ENCODE data around the gene ABRACL. TPM values are rescaled to one million over a fixed set of nuclear protein-coding genes. Genes with fewer than 3 reads are reported as not detected.

ABRACL gene
- polyA plus RNA-seq, 2 of the 4 experiments (the other 2 are of a cell fraction), result 40.3 to 63.3 TPM

DNA sequence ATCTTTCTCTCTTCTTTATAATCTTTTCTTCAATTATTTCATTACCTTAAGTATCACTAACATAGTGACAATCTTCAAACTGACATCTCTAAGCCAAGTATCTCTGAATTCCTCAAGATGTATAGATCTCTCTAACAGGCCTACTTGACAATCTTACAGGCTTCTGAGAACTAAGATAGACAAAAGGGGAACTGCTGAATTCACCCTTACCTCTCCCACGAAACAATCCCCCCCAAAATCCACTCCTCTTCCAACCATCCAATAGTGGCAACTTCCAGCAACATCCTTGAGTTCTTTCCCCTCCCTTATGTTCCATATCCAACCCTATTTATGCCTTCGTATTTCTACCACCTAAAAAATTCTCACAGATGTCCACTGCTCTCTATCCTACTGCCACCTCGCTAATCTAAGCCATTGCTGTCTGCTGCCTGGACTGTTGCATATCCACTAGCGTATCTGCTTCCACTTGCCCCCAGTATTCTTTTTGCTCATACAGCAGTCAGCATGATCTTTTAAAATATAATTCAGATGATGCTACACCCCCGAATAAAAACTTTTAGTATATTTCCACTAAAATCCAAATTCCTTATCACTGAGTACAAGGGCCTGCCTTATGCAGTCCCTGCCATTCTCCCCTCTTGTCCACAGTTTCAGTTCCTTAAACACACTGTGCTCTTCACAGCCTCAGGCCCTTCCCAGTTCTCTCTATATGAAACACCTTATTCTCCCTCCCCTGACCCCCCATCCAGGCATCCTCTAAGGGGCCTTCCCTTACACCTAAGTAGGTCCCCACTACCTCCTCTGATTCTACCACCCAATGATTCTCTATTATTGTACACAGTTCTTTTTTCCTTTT lies 48.5 kb upstream of the ABRACL start:
- no peak overlapping the region for H3K4me3 ChIP-seq
- FAIRE-seq, result no peak
- ATAC-seq, result no peak
- 89% methylated on average over 5 of the region's 5 CpGs for WGBS (ENCODE audit: missing lambda C conversion rate)
- H3K9me3 ChIP-seq, result no peaks in the 10 kb centered on the region
- CTCF ChIA-PET, result interaction anchor here (0.6 kb wide), 1 partner anchor 213 kb away, joined by 3 read pairs; no protein-coding TSS in a partner anchor
- no peak for DNase-seq (ENCODE audit: low read depth in 1 of 2, low spot score in 1 of 2)
- H3K27ac ChIP-seq, result no peak overlapping the region
- no peak overlapping the region for H3K4me2 ChIP-seq
- H3K4me1 ChIP-seq, result peaks cover 16% of the 10 kb centered on the region; the same call in 2 of the 3 replicates
- TF ChIP-seq PBX3 (IDR thresholded peaks at IDR 0.05) (no peak), HOXA7 (CRISPR knock-in tag; IDR thresholded peaks at IDR 0.05) (no peak), E2F6 (IDR thresholded peaks at IDR 0.05; ENCODE audit: borderline replicate concordance, low read depth) (no peak), KDM5A (IDR thresholded peaks at IDR 0.05) (no peak), RAD21 (conservative IDR thresholded peaks at IDR 0.05 in 1 of 2, IDR thresholded peaks at IDR 0.05 in 1 of 2) (no peak), FOSB (CRISPR knock-in tag; IDR thresholded peaks at IDR 0.05) (no peak), PHF8 (IDR thresholded peaks at IDR 0.05; ENCODE audit: borderline replicate concordance, low read depth) (no peak), ZC3H11A (IDR thresholded peaks at IDR 0.05) (no peak), EP300 (IDR thresholded peaks at IDR 0.05) (no peak), ZFP36 (IDR thresholded peaks at IDR 0.05; ENCODE audit: borderline replicate concordance, partially characterized antibody) (no peak), RFX5 (IDR thresholded peaks at IDR 0.05) (no peak), FOSL2 (IDR thresholded peaks at IDR 0.05) (no peak), FOSL2 (CRISPR knock-in tag; IDR thresholded peaks at IDR 0.05) (no peak), CEBPB (IDR thresholded peaks at IDR 0.05) (no peak)
- TF ChIP-seq, protein P1, sequence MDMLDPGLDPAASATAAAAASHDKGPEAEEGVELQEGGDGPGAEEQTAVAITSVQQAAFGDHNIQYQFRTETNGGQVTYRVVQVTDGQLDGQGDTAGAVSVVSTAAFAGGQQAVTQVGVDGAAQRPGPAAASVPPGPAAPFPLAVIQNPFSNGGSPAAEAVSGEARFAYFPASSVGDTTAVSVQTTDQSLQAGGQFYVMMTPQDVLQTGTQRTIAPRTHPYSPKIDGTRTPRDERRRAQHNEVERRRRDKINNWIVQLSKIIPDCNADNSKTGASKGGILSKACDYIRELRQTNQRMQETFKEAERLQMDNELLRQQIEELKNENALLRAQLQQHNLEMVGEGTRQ (IDR thresholded peaks at IDR 0.05), result no peak
- POLR2A ChIA-PET, result no interaction called here

- Histone ChIP-seq H3K27ac (no peak overlapping the region), H3K4me3 (no peak overlapping the region), H3K4me2 (no peak overlapping the region), H3K4me1 (peaks cover 25% of the 10 kb centered on the region; the same call in 2 of the 3 replicates), H3K9me3 (no peaks in the 10 kb centered on the region)
- 85% methylated on average over 2 of the region's 2 CpGs for WGBS (ENCODE audit: missing lambda C conversion rate)
- ChIA-PET POLR2A (no interaction called here), CTCF (no interaction called here)
- no peak for FAIRE-seq
- no peak for ATAC-seq
- DNase-seq (ENCODE audit: low read depth in 1 of 2, low spot score in 1 of 2), result no peak
- TF ChIP-seq, protein P2, sequence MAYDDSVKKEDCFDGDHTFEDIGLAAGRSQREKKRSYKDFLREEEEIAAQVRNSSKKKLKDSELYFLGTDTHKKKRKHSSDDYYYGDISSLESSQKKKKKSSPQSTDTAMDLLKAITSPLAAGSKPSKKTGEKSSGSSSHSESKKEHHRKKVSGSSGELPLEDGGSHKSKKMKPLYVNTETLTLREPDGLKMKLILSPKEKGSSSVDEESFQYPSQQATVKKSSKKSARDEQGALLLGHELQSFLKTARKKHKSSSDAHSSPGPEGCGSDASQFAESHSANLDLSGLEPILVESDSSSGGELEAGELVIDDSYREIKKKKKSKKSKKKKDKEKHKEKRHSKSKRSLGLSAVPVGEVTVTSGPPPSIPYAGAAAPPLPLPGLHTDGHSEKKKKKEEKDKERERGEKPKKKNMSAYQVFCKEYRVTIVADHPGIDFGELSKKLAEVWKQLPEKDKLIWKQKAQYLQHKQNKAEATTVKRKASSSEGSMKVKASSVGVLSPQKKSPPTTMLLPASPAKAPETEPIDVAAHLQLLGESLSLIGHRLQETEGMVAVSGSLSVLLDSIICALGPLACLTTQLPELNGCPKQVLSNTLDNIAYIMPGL (CRISPR knock-in tag; IDR thresholded peaks at IDR 0.05; ENCODE audit: borderline replicate concordance), result no peak
- TF ChIP-seq RARB (CRISPR knock-in tag; IDR thresholded peaks at IDR 0.05) (no peak), SMC3 (IDR thresholded peaks at IDR 0.05) (no peak), CHD2 (IDR thresholded peaks at IDR 0.05; ENCODE audit: low read length, partially characterized antibody) (no peak), RAD21 (conservative IDR thresholded peaks at IDR 0.05 in 1 of 2, IDR thresholded peaks at IDR 0.05 in 1 of 2) (no peak), ESRRA (IDR thresholded peaks at IDR 0.05; ENCODE audit: borderline replicate concordance, low read length) (no peak), FOSL2 (IDR thresholded peaks at IDR 0.05) (no peak), FOSL2 (CRISPR knock-in tag; IDR thresholded peaks at IDR 0.05) (no peak), RFX5 (IDR thresholded peaks at IDR 0.05) (no peak), KDM5A (IDR thresholded peaks at IDR 0.05) (no peak), TFCP2L1 (CRISPR knock-in tag; IDR thresholded peaks at IDR 0.05) (no peak), EHMT2 (IDR thresholded peaks at IDR 0.05; ENCODE audit: low read depth) (no peak), HES2 (IDR thresholded peaks at IDR 0.05) (no peak), SREBF2 (IDR thresholded peaks at IDR 0.05) (no peak), EHF (CRISPR knock-in tag; IDR thresholded peaks at IDR 0.05) (no peak), POLR2A (IDR thresholded peaks at IDR 0.05; ENCODE audit: low read length) (no peak), REST (IDR thresholded peaks at IDR 0.05) (no peak)
- TF ChIP-seq, protein P3, sequence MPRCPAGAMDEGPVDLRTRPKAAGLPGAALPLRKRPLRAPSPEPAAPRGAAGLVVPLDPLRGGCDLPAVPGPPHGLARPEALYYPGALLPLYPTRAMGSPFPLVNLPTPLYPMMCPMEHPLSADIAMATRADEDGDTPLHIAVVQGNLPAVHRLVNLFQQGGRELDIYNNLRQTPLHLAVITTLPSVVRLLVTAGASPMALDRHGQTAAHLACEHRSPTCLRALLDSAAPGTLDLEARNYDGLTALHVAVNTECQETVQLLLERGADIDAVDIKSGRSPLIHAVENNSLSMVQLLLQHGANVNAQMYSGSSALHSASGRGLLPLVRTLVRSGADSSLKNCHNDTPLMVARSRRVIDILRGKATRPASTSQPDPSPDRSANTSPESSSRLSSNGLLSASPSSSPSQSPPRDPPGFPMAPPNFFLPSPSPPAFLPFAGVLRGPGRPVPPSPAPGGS (IDR thresholded peaks at IDR 0.05), result no peak
Measured at GRCh38 chr6:138981416-138981815, 47.1 kb upstream of the ABRACL start.

Data from A549 (cell line).